G401 (cell line): Measurements from ENCODE around the gene LCE6A. TPM values are rescaled to one million over a fixed set of nuclear protein-coding genes. Genes with fewer than 3 reads are reported as not detected.

Source experiments
- DNase-seq: peaks from one replicate; pipeline ENCODE4 v3.0.0-alpha.2; 2015; ENCODE audit warnings: low spot score
- in situ Hi-C: cut with HindIII; loops from 2 replicates; pipeline ENCODE4 v1.10.0; 2016; ENCODE audit warnings: low sequenced_read_pairs, mixed read lengths
- total RNA-seq: library from RNA; depleted of rRNA; stranded (reverse); fragments of >200 nt; shearing (Covaris generic); gene quantifications from 2 replicates; pipeline ENCODE4 v1.2.3, GENCODE V29; 2014; rRNA removed

The LCE6A gene
- total RNA-seq, 1 experiment from 2014 or later: not detected

- in situ Hi-C loops: no loop called here
- DNase-seq: peak; percentile 2
Observed at GRCh38 chr1:152870831-152871730, 28.4 kb downstream of the LCE6A start.

DNA sequence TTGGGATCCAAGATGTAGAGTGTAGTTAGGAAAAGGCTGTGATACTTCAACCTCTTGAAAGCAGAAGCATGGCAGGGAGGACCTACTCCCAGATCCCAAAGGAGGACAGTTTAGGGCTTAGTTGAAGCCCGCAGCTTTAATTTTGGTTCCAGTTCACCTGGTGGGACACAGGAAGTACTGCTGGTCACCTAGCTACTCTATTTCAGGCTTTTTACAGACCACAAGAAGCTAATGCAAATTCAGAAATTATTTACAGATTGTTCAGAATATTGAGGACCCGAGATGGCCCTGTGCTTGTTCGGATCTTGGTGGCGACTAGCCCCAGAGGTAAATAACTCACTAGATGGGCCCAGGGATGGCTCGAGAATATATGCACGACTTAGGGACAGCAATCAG is 29.1 kb downstream of the LCE6A start:
- in situ Hi-C loops: no loop called here
- no peak for DNase-seq

DNA sequence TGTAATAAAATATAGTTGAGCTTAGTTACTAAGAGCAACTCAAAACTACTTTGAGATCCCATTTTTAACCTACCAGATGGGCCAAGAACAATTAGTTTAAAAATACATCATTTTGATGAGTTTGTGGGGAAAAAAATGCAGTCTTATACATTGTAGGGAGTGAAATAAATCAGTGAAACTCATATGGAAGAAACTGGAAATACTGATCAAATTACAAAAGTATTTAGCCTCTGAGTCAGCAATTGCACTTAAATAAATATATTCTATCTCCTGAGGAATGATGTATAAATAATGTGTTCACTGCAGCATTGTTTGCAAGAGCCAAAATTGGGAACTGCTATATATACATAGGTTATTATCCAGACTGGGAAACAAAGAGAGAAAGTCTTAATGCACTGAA is 30.8 kb downstream of the LCE6A start:
- no peak for DNase-seq
- in situ Hi-C loops: no loop called here

DNA sequence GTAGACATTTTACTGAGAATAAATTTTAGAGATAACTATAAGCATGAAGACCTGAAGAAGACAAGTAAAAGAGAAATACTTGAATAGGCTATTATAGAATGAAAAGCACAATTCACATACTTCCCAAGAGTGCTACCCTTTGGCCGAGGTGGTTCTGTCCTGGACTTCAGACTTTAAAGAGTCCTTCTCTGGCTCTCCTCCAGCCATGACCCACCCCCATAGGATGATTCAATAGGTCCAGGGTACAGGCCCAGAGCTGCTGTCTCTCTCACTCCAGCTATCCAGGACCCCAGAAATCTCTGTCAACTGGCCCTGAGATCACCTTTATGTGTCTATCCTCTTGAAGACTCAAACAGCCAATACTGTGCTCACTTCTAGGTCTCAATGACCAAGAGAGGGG is 34.2 kb downstream of the LCE6A start:
- no peak for DNase-seq
- in situ Hi-C loops: no loop called here

GRCh38 chr1:152878042-152878441 is 35.4 kb downstream of the LCE6A start, which contains the start of gene SMCP:
Gene SMCP, plus strand, starts transcription at chr1:152878322. Its CDS starts 6,101 bp downstream, at chr1:152884423.
- peak; percentile 1 for DNase-seq

GRCh38 chr1:152879559-152880198 is 37.0 kb downstream of the LCE6A start:
- in situ Hi-C loops: no loop called here
- no peak for DNase-seq

More at GRCh38 chr1:152878042-152878441, 35.4 kb downstream of the LCE6A start, which contains the start of gene SMCP:
- in situ Hi-C loops: no loop called here

GRCh38 chr1:152880316-152880715 is 37.7 kb downstream of the LCE6A start:
- in situ Hi-C loops: no loop called here
- DNase-seq: no peak

DNA sequence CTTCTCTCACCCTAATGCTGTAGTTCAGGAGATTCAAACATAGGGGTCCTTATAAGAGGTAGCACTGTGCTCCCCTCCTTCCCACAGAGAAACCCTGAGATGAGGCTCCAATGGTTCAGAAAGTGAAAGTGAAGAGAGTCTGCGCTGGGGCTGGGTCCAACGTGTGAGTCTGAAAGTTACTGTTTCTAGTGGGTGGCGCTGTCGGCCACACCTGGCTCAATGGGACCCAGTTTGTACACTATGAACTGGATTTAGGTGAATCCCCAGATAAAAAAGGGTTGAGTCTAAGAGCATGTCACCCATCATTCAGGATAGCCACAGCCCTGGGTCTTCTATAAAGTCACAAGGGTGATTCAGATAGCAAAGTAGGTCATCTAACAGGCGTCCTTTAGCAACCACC is 38.3 kb downstream of the LCE6A start:
- DNase-seq: no peak
- in situ Hi-C loops: no loop called here

- no peak for DNase-seq
- in situ Hi-C loops: no loop called here
Observed at GRCh38 chr1:152884085-152884484, 41.4 kb downstream of the LCE6A start.

DNA sequence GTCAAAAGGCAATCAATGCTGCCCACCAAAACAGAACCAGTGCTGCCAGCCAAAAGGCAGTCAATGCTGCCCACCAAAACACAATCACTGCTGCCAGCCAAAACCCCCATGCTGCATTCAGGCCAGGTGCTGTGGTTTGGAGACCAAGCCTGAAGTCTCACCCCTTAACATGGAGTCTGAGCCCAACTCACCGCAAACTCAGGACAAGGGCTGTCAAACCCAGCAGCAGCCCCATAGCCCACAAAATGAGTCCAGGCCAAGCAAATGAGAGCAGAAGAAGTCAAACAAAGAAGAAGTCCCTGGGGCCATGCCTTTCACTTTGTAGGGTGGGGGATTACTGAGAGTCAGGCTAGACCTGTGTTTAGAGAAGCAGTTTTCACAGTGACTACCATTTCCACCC is 41.9 kb downstream of the LCE6A start:
- in situ Hi-C loops: no loop called here
- DNase-seq: no peak

DNA sequence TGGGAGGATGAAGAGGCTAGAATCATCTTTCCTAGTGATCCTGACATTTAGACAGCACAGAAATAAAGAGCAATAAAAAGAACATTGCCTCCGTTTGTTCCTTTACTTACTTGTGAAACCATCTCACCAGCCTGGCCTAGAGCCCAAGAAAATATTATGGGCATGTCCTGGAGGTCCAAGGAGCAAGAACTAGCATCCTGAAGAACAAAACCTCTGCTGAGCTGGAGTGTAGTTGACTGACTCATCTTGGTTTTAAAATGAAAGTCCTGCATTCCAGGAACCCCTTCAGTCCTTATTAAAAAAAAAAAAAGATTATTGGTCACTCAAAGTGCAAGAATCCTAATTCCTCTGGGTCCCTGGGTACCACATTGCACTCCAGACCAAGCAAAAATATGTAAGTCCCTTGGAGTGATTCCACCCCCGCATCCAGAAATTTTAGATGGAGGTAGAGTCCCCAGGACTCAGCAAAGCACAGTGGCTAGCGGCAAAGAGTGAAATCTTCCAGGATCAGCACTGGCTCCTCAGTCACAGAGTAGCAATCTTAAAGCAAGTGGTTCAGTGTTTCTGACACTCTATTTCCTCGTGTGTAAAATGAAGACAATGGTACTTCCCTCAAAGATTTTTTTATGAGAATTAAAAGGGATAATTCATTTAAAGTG is 42.4 kb downstream of the LCE6A start:
- no peak for DNase-seq
- in situ Hi-C loops: no loop called here

GRCh38 chr1:152886085-152886484 is 43.4 kb downstream of the LCE6A start:
- DNase-seq: no peak
- in situ Hi-C loops: no loop called here

GRCh38 chr1:152886758-152887409 is 44.2 kb downstream of the LCE6A start:
- no peak for DNase-seq
- in situ Hi-C loops: no loop called here

DNA sequence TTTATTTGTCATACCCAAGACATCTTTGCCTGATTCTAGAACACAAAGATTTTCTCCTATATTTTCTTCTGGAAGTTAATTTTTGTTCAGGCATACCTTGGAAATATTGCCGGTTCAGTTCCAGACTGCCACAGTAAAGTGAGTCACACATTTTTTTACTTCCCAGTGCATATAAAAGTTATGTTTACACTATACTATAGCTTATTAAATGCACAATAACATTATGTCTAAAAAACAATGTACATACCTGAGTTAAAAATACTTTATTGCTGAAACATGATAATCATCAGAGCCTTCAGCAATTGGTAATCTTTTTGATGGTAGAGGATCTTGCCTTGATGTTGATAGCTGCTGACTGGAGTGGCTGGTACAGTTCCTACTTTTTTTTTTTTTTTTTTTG is 45.5 kb downstream of the LCE6A start:
- DNase-seq: no peak
- in situ Hi-C loops: no loop called here

Other genes starting within 250 kb of the LCE6A start
- gene LCE3C, start 242.6 kb upstream of the LCE6A start, total RNA-seq: not detected in 2 replicates
- gene LCE3B, start 229.0 kb upstream of the LCE6A start, total RNA-seq: not detected in 2 replicates
- gene LCE3A, start 219.8 kb upstream of the LCE6A start, total RNA-seq: not detected in 2 replicates
- not detected in 2 replicates for gene LCE2D, start 179.5 kb upstream of the LCE6A start, total RNA-seq
- not detected in 2 replicates for gene LCE2C, start 167.6 kb upstream of the LCE6A start, total RNA-seq
- not detected in 2 replicates for gene LCE2B, start 156.7 kb upstream of the LCE6A start, total RNA-seq
- not detected in 2 replicates for gene LCE2A, start 144.5 kb upstream of the LCE6A start, total RNA-seq
- gene LCE4A, start 134.7 kb upstream of the LCE6A start, total RNA-seq: not detected in 2 replicates
- gene KPRP, start 84.8 kb upstream of the LCE6A start, total RNA-seq: not detected in 2 replicates
- gene LCE1F, start 67.7 kb upstream of the LCE6A start, total RNA-seq: not detected in 2 replicates
- not detected in 2 replicates for gene LCE1E, start 56.6 kb upstream of the LCE6A start, total RNA-seq
- gene LCE1D, start 46.1 kb upstream of the LCE6A start, total RNA-seq: not detected in 2 replicates
- gene LCE1C, start 36.2 kb upstream of the LCE6A start, total RNA-seq: not detected in 2 replicates
- gene LCE1B, start 30.9 kb upstream of the LCE6A start, total RNA-seq: not detected in 2 replicates
- gene LCE1A, start 15.4 kb upstream of the LCE6A start, total RNA-seq: not detected in 2 replicates
- not detected in 2 replicates for gene LCE7A, start 17.1 kb downstream of the LCE6A start, total RNA-seq
- not detected in 2 replicates for gene SMCP, start 35.5 kb downstream of the LCE6A start, total RNA-seq
- not detected in 2 replicates for gene IVL, start 65.7 kb downstream of the LCE6A start, total RNA-seq
- gene SPRR5, start 104.3 kb downstream of the LCE6A start, total RNA-seq: not detected in 2 replicates
- not detected in 2 replicates for gene SPRR4, start 127.8 kb downstream of the LCE6A start, total RNA-seq
- gene SPRR1A, start 141.2 kb downstream of the LCE6A start, total RNA-seq: not detected in 2 replicates
- not detected in 2 replicates for gene SPRR3, start 158.9 kb downstream of the LCE6A start, total RNA-seq
- gene SPRR1B, start 188.3 kb downstream of the LCE6A start, total RNA-seq: not detected in 2 replicates
- gene SPRR2D, start 198.3 kb downstream of the LCE6A start, total RNA-seq: not detected in 2 replicates
- not detected in 2 replicates for gene SPRR2A, start 214.7 kb downstream of the LCE6A start, total RNA-seq
- gene SPRR2B, start 228.8 kb downstream of the LCE6A start, total RNA-seq: not detected in 2 replicates